Neural progenitor cell (in vitro differentiated cells): Measurements from ENCODE around the gene TMEM121B. TPM values are rescaled to one million over a fixed set of nuclear protein-coding genes. Genes with fewer than 3 reads are reported as not detected.

Experiments used
- DNase-seq: peaks from one replicate; pipeline ENCODE4 v3.0.0-alpha.2; 2016; ENCODE audit warnings: low spot score
- H2AFZ ChIP-seq: fragments of 200-600 bp; sonication (generic); replicated peaks from 2 replicates; pipeline ENCODE4 v1.6.1; 2016; ENCODE audit warnings: antibody characterized with exemption
- H3F3A ChIP-seq: fragments of 200-600 bp; sonication (generic); 2 replicates; pipeline ENCODE4 v1.6.1; 2016; ENCODE audit warnings: antibody characterized with exemption, low read depth
- H3K27ac ChIP-seq: fragments of 200-600 bp; sonication (generic); 2 replicates; pipeline ENCODE4 v1.5.1; 2016; ENCODE audit warnings: mild to moderate bottlenecking
- H3K27me3 ChIP-seq: fragments of 200-600 bp; sonication (generic); 2 replicates; pipeline ENCODE4 v1.6.1; 2016; ENCODE audit warnings: mild to moderate bottlenecking, moderate library complexity
- H3K36me3 ChIP-seq: fragments of 200-600 bp; sonication (generic); 2 replicates; pipeline ENCODE4 v1.5.1; 2016
- H3K4me1 ChIP-seq: fragments of 200-600 bp; sonication (generic); 2 replicates; pipeline ENCODE4 v1.6.1; 2016; ENCODE audit warnings: mixed run types
- H3K4me2 ChIP-seq: fragments of 200-600 bp; sonication (generic); 2 replicates; pipeline ENCODE4 v1.6.1; 2016
- H3K4me3 ChIP-seq: fragments of 200-600 bp; sonication (generic); 2 replicates; pipeline ENCODE4 v1.5.1; 2016
- H3K79me2 ChIP-seq: fragments of 200-600 bp; sonication (generic); 2 replicates; pipeline ENCODE4 v1.6.1; 2016; ENCODE audit warnings: low read depth
- H3K9ac ChIP-seq: fragments of 200-600 bp; sonication (generic); 2 replicates; pipeline ENCODE4 v1.6.1; 2016
- H3K9me3 ChIP-seq: fragments of 200-600 bp; sonication (generic); 2 replicates; pipeline ENCODE4 v1.5.1; 2016; ENCODE audit warnings: low read depth
- H4K20me1 ChIP-seq: fragments of 200-600 bp; sonication (generic); 2 replicates; pipeline ENCODE4 v1.6.1; 2016; ENCODE audit warnings: low read depth
- H3K27ac Mint-ChIP-seq: 3 replicates; pipeline ENCODE4 v1.8.0; 2021; ENCODE audit warnings: mixed read lengths
- H3K27me3 Mint-ChIP-seq: 2 replicates; pipeline ENCODE4 v1.8.0; 2022; ENCODE audit warnings: low read depth, mild to moderate bottlenecking, inconsistent platforms, moderate library complexity, mixed read lengths; ENCODE audit not compliant: insufficient read depth
- H3K36me3 Mint-ChIP-seq: 3 replicates; pipeline ENCODE4 v1.8.0; 2021; ENCODE audit warnings: mixed read lengths
- H3K4me1 Mint-ChIP-seq: 3 replicates; pipeline ENCODE4 v1.8.0; 2021; ENCODE audit warnings: mixed read lengths
- H3K4me3 Mint-ChIP-seq: 3 replicates; pipeline ENCODE4 v1.8.0; 2021; ENCODE audit warnings: mild to moderate bottlenecking, moderate library complexity, mixed read lengths
- H3K9me3 Mint-ChIP-seq: 3 replicates; pipeline ENCODE4 v1.8.0; 2020; ENCODE audit warnings: mixed read lengths
- CTCF ChIP-seq: fragments of 200-600 bp; sonication (generic); IDR thresholded peaks from 2 replicates; pipeline ENCODE4 v1.5.1; 2017; ENCODE audit warnings: antibody characterized with exemption, mild to moderate bottlenecking
- EZH2 ChIP-seq: fragments of 200-600 bp; sonication (generic); IDR thresholded peaks from 2 replicates; pipeline ENCODE4 v1.6.1; 2017; ENCODE audit warnings: antibody characterized with exemption, mild to moderate bottlenecking, moderate library complexity
- EZH2phosphoT487 ChIP-seq: fragments of 200-600 bp; sonication (generic); IDR thresholded peaks from 2 replicates; pipeline ENCODE4 v1.6.1; 2017; ENCODE audit warnings: antibody characterized with exemption
- total RNA-seq: library from RNA; depleted of rRNA; stranded (reverse); fragments of >200 nt; gene quantifications from 2 replicates; pipeline ENCODE4 v1.2.3, GENCODE V29; 2015; ENCODE audit warnings: low replicate concordance

Gene TMEM121B
- total RNA-seq, 1 donor from 2014 or later: 2.8 TPM

- Histone ChIP-seq H3F3A (peaks cover 5% of the 10 kb centered on the region), H3K4me1 (peaks cover 7% of the 10 kb centered on the region), H3K36me3 (no peaks in the 10 kb centered on the region), H3K4me3 (no peak overlapping the region), H3K9ac (no peak overlapping the region), H3K27ac (no peak overlapping the region), H2AFZ (no peak overlapping the region), H3K4me2 (no peak overlapping the region), H3K79me2 (no peaks in the 10 kb centered on the region), H3K9me3 (no peaks in the 10 kb centered on the region), H4K20me1 (peaks cover 3% of the 10 kb centered on the region), H3K27me3 (no peaks in the 10 kb centered on the region)
- Mint-ChIP-seq H3K9me3 (no peaks in the 10 kb centered on the region), H3K27me3 (peaks cover 10% of the 10 kb centered on the region), H3K4me3 (no peak overlapping the region), H3K36me3 (peaks cover 4% of the 10 kb centered on the region), H3K4me1 (peaks cover 3% of the 10 kb centered on the region), H3K27ac (no peak overlapping the region)
- no peak for DNase-seq
- TF ChIP-seq EZH2phosphoT487: no peak
- no peak for TF ChIP-seq CTCF
- TF ChIP-seq EZH2: no peak
Measured at GRCh38 chr22:17101475-17102296, 19.5 kb downstream of the TMEM121B start.

GRCh38 chr22:17100621-17101020 lies 20.5 kb downstream of the TMEM121B start:
- no peak for DNase-seq
- Histone ChIP-seq H3K9me3 (no peaks in the 10 kb centered on the region), H3K4me3 (no peak overlapping the region), H4K20me1 (peaks cover 3% of the 10 kb centered on the region), H2AFZ (no peak overlapping the region), H3K4me1 (no peaks in the 10 kb centered on the region), H3K9ac (no peak overlapping the region), H3K27me3 (no peaks in the 10 kb centered on the region), H3F3A (no peaks in the 10 kb centered on the region), H3K79me2 (no peaks in the 10 kb centered on the region), H3K27ac (no peak overlapping the region), H3K36me3 (no peaks in the 10 kb centered on the region), H3K4me2 (no peak overlapping the region)
- Mint-ChIP-seq H3K27ac (no peak overlapping the region), H3K9me3 (no peaks in the 10 kb centered on the region), H3K36me3 (peaks cover 4% of the 10 kb centered on the region), H3K4me1 (peaks cover 3% of the 10 kb centered on the region), H3K27me3 (peaks cover 10% of the 10 kb centered on the region), H3K4me3 (no peak overlapping the region)
- TF ChIP-seq CTCF (no peak), EZH2phosphoT487 (no peak), EZH2 (no peak)

- Histone ChIP-seq H3F3A (no peaks in the 10 kb centered on the region), H3K4me3 (no peak overlapping the region), H3K36me3 (no peaks in the 10 kb centered on the region), H2AFZ (no peak overlapping the region), H3K79me2 (no peaks in the 10 kb centered on the region), H3K27ac (no peak overlapping the region), H3K9me3 (no peaks in the 10 kb centered on the region), H3K9ac (no peak overlapping the region), H4K20me1 (peaks cover 3% of the 10 kb centered on the region), H3K27me3 (no peaks in the 10 kb centered on the region), H3K4me1 (no peaks in the 10 kb centered on the region), H3K4me2 (no peak overlapping the region)
- no peaks in the 10 kb centered on the region for H3K9me3 Mint-ChIP-seq
- TF ChIP-seq EZH2phosphoT487: no peak
- TF ChIP-seq CTCF: no peak
- no peak for TF ChIP-seq EZH2
- H3K27me3 Mint-ChIP-seq: peaks cover 15% of the 10 kb centered on the region
- DNase-seq: no peak
- H3K27ac Mint-ChIP-seq: no peak overlapping the region
- H3K4me1 Mint-ChIP-seq: peaks cover 3% of the 10 kb centered on the region
- no peak overlapping the region for H3K4me3 Mint-ChIP-seq
- peaks cover 4% of the 10 kb centered on the region for H3K36me3 Mint-ChIP-seq
Measured at GRCh38 chr22:17098379-17098819, 22.8 kb downstream of the TMEM121B start.
